ENCODE measurements around the gene NOTCH4.
A peak's percentile ranks its signal among the peaks of the same experiment; 100 is the strongest.

NOTCH4 gene

GRCh38 chr6:32163559-32164258, 60.2 kb downstream of the NOTCH4 start:
- Histone ChIP-seq H3K9me3 (ENCODE audit: severe bottlenecking) (no peaks in the 10 kb centered on the region), H3K36me3 (peaks cover 49% of the 10 kb centered on the region), H3K27ac (no peak overlapping the region), H3K4me3 (ENCODE audit: low read depth, low read length) (no peak overlapping the region), H3K27me3 (ENCODE audit: insufficient read depth, low read depth, severe bottlenecking) (no peaks in the 10 kb centered on the region)
- TF ChIP-seq, protein P1, sequence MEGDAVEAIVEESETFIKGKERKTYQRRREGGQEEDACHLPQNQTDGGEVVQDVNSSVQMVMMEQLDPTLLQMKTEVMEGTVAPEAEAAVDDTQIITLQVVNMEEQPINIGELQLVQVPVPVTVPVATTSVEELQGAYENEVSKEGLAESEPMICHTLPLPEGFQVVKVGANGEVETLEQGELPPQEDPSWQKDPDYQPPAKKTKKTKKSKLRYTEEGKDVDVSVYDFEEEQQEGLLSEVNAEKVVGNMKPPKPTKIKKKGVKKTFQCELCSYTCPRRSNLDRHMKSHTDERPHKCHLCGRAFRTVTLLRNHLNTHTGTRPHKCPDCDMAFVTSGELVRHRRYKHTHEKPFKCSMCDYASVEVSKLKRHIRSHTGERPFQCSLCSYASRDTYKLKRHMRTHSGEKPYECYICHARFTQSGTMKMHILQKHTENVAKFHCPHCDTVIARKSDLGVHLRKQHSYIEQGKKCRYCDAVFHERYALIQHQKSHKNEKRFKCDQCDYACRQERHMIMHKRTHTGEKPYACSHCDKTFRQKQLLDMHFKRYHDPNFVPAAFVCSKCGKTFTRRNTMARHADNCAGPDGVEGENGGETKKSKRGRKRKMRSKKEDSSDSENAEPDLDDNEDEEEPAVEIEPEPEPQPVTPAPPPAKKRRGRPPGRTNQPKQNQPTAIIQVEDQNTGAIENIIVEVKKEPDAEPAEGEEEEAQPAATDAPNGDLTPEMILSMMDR (IDR thresholded peaks at IDR 0.05; ENCODE audit: low read depth, low read length) = no peak
- DNase-seq = no peak

DNA sequence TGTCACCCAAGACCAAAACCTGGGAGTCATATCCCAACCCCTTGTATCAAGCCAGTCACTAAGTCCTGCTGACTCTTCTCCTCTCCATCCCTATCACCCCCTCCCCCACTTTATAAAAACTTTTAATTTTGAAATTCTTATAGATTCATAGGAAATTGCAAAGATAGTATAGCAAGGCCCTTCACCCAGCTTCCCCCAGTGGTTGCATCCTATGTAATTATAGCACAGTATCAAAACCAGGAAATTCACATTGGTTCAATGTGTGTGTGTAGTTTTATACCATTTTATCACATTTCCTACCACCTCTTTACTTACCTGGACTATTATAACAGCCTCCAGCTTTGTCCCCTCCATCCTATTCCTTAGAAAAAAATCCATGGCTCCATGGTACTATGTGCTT, 65.8 kb downstream of the NOTCH4 start:
- Histone ChIP-seq H3K27ac (no peak overlapping the region), H3K9me3 (ENCODE audit: severe bottlenecking) (no peaks in the 10 kb centered on the region), H3K27me3 (ENCODE audit: insufficient read depth, low read depth, severe bottlenecking) (no peaks in the 10 kb centered on the region), H3K4me3 (ENCODE audit: low read depth, low read length) (no peak overlapping the region), H3K36me3 (peaks cover 50% of the 10 kb centered on the region)
- no peak for DNase-seq
- TF ChIP-seq, protein P1 (IDR thresholded peaks at IDR 0.05; ENCODE audit: low read depth, low read length) = no peak

GRCh38 chr6:32156891-32157290, 67.0 kb downstream of the NOTCH4 start:
- TF ChIP-seq, protein P1 (IDR thresholded peaks at IDR 0.05; ENCODE audit: low read depth, low read length) = no peak
- Histone ChIP-seq H3K27ac (no peak overlapping the region), H3K36me3 (peaks cover 42% of the 10 kb centered on the region), H3K9me3 (ENCODE audit: severe bottlenecking) (no peaks in the 10 kb centered on the region), H3K27me3 (ENCODE audit: insufficient read depth, low read depth, severe bottlenecking) (no peaks in the 10 kb centered on the region), H3K4me3 (ENCODE audit: low read depth, low read length) (no peak overlapping the region)
- no peak for DNase-seq

DNA sequence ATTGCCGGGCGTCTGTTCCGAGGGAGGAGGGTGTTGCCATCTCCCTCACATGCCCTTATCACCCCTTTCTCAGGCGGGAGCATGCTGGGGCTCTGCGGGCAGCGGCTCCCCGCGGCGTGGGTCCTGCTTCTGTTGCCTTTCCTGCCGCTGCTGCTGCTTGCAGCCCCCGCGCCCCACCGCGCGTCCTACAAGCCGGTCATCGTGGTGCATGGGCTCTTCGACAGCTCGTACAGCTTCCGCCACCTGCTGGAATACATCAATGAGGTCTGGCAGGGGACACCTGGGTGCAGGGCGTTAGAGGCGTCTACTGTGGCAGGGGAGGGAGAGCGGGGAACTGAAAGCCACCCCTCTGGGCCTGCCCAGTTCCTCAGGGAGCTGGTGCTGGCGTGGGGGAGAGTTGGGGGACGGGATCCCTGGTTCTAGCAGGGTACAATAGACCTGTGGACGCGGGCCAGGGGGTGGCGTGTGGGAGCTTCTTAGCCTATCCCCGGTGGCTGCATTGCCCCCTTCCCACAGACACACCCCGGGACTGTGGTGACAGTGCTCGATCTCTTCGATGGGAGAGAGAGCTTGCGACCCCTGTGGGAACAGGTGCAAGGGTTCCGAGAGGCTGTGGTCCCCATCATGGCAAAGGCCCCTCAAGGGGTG, 69.2 kb downstream of the NOTCH4 start:
- Histone ChIP-seq H3K27me3 (ENCODE audit: insufficient read depth, low read depth, severe bottlenecking) (no peaks in the 10 kb centered on the region), H3K27ac (peak overlapping the region; percentile 85), H3K36me3 (peaks cover 36% of the 10 kb centered on the region), H3K4me3 (ENCODE audit: low read depth, low read length) (peak overlapping the region; percentile 82), H3K9me3 (ENCODE audit: severe bottlenecking) (no peaks in the 10 kb centered on the region)
- DNase-seq = peak; percentile 94
- TF ChIP-seq, protein P1 (IDR thresholded peaks at IDR 0.05; ENCODE audit: low read depth, low read length) = peak; percentile 86

DNA sequence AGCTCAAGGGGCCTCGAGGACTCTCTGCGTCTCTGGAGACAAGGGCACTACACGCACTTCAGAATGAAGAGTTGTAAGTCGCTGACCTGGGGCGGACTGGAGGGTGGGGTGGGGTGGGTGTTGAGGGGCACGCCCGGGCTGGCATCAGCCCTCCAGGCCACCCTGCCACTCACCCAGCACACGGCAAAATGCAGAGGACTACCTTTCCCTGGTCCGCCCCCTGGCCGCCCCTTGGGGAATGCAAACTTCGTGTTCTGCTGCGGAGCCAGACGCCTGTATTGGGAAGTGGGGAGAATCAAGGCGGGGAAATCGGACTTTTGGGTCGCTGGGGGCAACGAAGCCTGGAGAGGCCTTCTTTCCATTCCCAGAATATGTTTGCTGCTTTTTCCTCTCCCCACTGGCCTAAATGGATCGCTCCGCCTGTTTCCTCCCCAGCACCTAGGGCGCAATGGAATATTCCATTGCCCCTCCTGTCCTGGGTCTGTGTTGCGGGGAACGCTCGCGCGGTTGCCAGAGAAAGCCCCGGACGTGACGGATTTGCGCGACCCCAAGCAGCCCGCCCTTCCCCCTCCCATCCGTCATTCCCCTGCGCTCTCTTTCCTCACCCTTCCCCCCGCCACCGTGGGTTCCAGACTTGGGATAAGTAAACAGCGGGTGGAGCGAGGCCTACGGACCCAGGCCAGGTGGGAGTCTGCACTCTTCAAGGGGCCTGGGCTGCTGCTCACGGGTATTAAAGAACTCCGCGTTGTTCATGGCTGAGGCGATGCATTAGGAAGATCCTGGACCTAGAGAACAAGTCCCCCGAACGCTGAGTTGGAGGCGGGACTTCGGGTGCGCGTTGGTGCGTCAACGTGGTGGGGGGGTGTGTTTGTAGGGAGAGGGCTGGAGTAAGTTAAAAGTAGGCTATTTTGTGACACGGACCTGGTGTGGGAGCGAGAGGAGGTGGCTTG, 70.0 kb downstream of the NOTCH4 start, which contains the start of gene PPT2:
Gene PPT2 (plus strand): TSS at position 578 of the 950 bp plus-strand sequence. CDS start 454 bp downstream, outside the sequence.
- H3K9me3 ChIP-seq (ENCODE audit: severe bottlenecking) = peaks cover 2% of the 10 kb centered on the region
- DNase-seq = peak; percentile 97
- TF ChIP-seq, protein P1 (IDR thresholded peaks at IDR 0.05; ENCODE audit: low read depth, low read length) = peak; percentile 20; the same call in 1 of the 2 replicates
- peaks cover 35% of the 10 kb centered on the region for H3K36me3 ChIP-seq
- H3K4me3 ChIP-seq (ENCODE audit: low read depth, low read length) = peak within 1 kb of the TSS; percentile 82
- peak within 1 kb of the TSS; percentile 85 for H3K27ac ChIP-seq
- H3K27me3 ChIP-seq (ENCODE audit: insufficient read depth, low read depth, severe bottlenecking) = no peaks in the 10 kb centered on the region

All from WERI-Rb-1 (cell line).